Esophagus squamous epithelium (tissue), 4 donors: ENCODE results near the gene KCNK1.

ENCODE experiments used
- CTCF ChIP-seq, 6 experiments: fragments of 450-650 bp in 4 of 6; fragments of 200-600 bp in 2 of 6; sonication (generic) in 2 of 6; IDR thresholded peaks; one replicate each; pipeline ENCODE4 v1.5.1; 2016 to 2019; ENCODE audit warnings: antibody characterized with exemption in 6 of 6, mild to moderate bottlenecking in 4 of 6, moderate library complexity in 4 of 6
- POLR2A ChIP-seq, 4 donors: fragments of 450-650 bp; IDR thresholded peaks; one replicate each; pipeline ENCODE4 v1.6.1; 2017; ENCODE audit warnings: antibody characterized with exemption in 4 of 4, mild to moderate bottlenecking in 4 of 4, moderate library complexity in 3 of 4

GRCh38 chr1:233599542-233600073 lies 14.3 kb upstream of the KCNK1 start:
- TF ChIP-seq CTCF (IDR thresholded peaks at IDR 0.05) (no peak), POLR2A (IDR thresholded peaks at IDR 0.05) (no peak)
